Measurements from ENCODE around the gene PLA2G15. TPM values are rescaled to one million over a fixed set of nuclear protein-coding genes. Genes with fewer than 3 reads are reported as not detected.

The PLA2G15 gene
- total and polyA plus RNA-seq, 2 of the 13 experiments (the other 11 are each of a cell fraction or from before 2014, with no cell fraction given), result 14.4 to 23.7 TPM

GRCh38 chr16:68284847-68285246 is 39.7 kb downstream of the PLA2G15 start:
- H3K4me3 ChIP-seq (replicated peaks in 1 of 3; ENCODE audit: insufficient read depth in 1 of 3, low read depth in 2 of 3, low read length in 3 of 3), result no peak overlapping the region
- FAIRE-seq (no peak), DNase-seq (ENCODE audit: low spot score) (no peak), ATAC-seq (no peak)
- H3K27me3 ChIP-seq (ENCODE audit: control insufficient read depth in 1 of 2, insufficient read depth in 2 of 2, low read length in 2 of 2), result no peaks in the 10 kb centered on the region
- peaks cover 68% of the 10 kb centered on the region for H3K4me1 ChIP-seq (ENCODE audit: insufficient read depth, low read length)
- no peaks in the 10 kb centered on the region for H3K9me3 ChIP-seq (ENCODE audit: low read length)
- no peak overlapping the region for H3K27ac ChIP-seq (ENCODE audit: extremely low read length, insufficient read depth, low read length)
- H3K79me2 ChIP-seq (ENCODE audit: insufficient read depth, low read length), result peaks cover 46% of the 10 kb centered on the region
- no TSS peak for BruUV-seq (replicated peaks)
- intact Hi-C loops (cut with micrococcal nuclease; ENCODE audit: unreplicated experiment) (no loop called here), in situ Hi-C loops (cut with HindIII; ENCODE audit: extremely low pct_ligation_motif_present, low pct_unique_long_range_greater_than_20kb) (no loop called here)
- TF ChIP-seq HIVEP1 (CRISPR knock-in tag; IDR thresholded peaks at IDR 0.05) (no peak), PHF20 (CRISPR knock-in tag; IDR thresholded peaks at IDR 0.05) (no peak), PAX8 (CRISPR knock-in tag; IDR thresholded peaks at IDR 0.05; ENCODE audit: borderline replicate concordance) (no peak), TRIM24 (CRISPR knock-in tag; IDR thresholded peaks at IDR 0.05) (no peak), MAFF (IDR thresholded peaks at IDR 0.05; ENCODE audit: low read depth, low read length) (no peak), TFE3 (CRISPR knock-in tag; IDR thresholded peaks at IDR 0.05) (no peak), U2AF2 (IDR thresholded peaks at IDR 0.05; ENCODE audit: low read depth, low read length) (no peak), GTF3A (CRISPR knock-in tag; conservative IDR thresholded peaks at IDR 0.05) (no peak), ZNF800 (CRISPR knock-in tag; IDR thresholded peaks at IDR 0.05) (no peak), GMEB2 (CRISPR knock-in tag; IDR thresholded peaks at IDR 0.05; ENCODE audit: low read depth) (no peak), ZBTB44 (CRISPR knock-in tag; IDR thresholded peaks at IDR 0.05) (no peak), NR2C2 (CRISPR knock-in tag; IDR thresholded peaks at IDR 0.05; ENCODE audit: borderline replicate concordance) (no peak), PHF8 (CRISPR knock-in tag; IDR thresholded peaks at IDR 0.05) (no peak), RNF219 (CRISPR knock-in tag; IDR thresholded peaks at IDR 0.05) (no peak), ZNF33A (CRISPR knock-in tag; IDR thresholded peaks at IDR 0.05; ENCODE audit: borderline replicate concordance) (no peak)
- H2AFZ ChIP-seq (ENCODE audit: low read length), result no peak overlapping the region
- no peak overlapping the region for H3K9ac ChIP-seq (ENCODE audit: insufficient read depth, low read depth, low read length)
- no peak overlapping the region for H3K4me2 ChIP-seq (ENCODE audit: low read depth, low read length)
- no peaks in the 10 kb centered on the region for H4K20me1 ChIP-seq (ENCODE audit: insufficient read depth, low read length)
- H3K36me3 ChIP-seq (replicated peaks in 1 of 2; ENCODE audit: control insufficient read depth in 1 of 2, insufficient read depth in 2 of 2, low read length in 2 of 2), result peaks cover 20 to 58% of the 10 kb centered on the region in 2 experiments
- WGBS (ENCODE audit: low lambda C conversion rate), result 92% methylated on average over 5 of the region's 5 CpGs
- POLR2A ChIA-PET, result interaction anchor here (0.9 to 4.3 kb wide), 4 partner anchors 9 to 48 kb away, joined by 3 to 22 read pairs (median 6); partner anchors contain the start of genes ESRP2, PRMT7, SLC7A6 and SLC7A6OS
- CTCF ChIA-PET (ENCODE audit: low intra/inter-chr PET ratio, low total read pairs), result no interaction called here

Measured in HepG2 (cell line).